Measurements from ENCODE around the gene CCDC28A. TPM values are rescaled to one million over a fixed set of nuclear protein-coding genes. Genes with fewer than 3 reads are reported as not detected.

Gene CCDC28A
- total RNA-seq, 1 experiment from 2014 or later, result 12.0 TPM

DNA sequence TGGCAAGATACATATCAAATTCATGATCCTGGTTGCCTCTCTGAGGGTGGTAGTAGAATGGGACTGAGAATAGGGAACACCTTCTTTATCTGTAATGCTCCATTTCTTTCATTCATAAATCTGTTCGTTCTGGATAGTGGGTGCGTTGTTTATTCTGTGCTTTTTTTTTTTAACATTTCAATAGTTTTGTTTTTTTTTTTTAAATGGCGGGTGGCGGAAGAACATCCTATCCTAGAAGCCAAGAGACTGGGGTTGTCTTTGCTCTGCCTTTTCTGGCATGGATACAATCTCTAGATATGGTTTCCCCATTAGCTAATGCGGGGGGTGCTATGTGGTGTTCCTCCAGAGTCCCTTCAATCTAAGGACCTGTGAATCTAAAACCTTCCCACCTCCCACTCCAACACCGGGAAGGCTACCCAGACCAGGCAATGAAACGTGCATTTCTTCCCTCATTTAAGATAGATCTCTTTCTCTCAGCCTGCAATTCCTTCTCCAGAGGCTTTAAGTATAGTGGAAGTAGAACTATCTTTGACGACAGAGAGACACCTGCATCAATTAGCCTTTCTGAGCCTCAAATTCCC is 883 bp upstream of the CCDC28A start:
- Histone ChIP-seq H3K9me2 (ENCODE audit: insufficient read depth) (no peaks in the 10 kb centered on the region), H3K36me3 (ENCODE audit: control insufficient read depth in 1 of 2, insufficient read depth in 2 of 2, low read length in 2 of 2) (no peaks in the 10 kb centered on the region), H3K79me2 (ENCODE audit: insufficient read depth, low read length) (no peaks in the 10 kb centered on the region), H3K4me3 (replicated peaks in 1 of 2; ENCODE audit: low read depth in 1 of 2, low read length in 2 of 2) (peak overlapping the region; percentile 78 to 93), H3K9ac (ENCODE audit: low read length) (peak overlapping the region; percentile 52), H3K4me1 (ENCODE audit: control insufficient read depth in 1 of 2, insufficient read depth in 2 of 2, low read length in 2 of 2) (peaks cover 2 to 14% of the 10 kb centered on the region in 2 experiments; a peak in 3 of 4 replicates), H3K27ac (ENCODE audit: low read depth, low read length) (peak overlapping the region; percentile 82; the same call in 1 of the 2 replicates), H3K4me2 (ENCODE audit: low read length) (peak overlapping the region; percentile 73), H2AFZ (ENCODE audit: low read depth, low read length, poor library complexity, severe bottlenecking) (peak overlapping the region; percentile 18), H4K20me1 (ENCODE audit: insufficient read depth) (peaks cover 2% of the 10 kb centered on the region; the same call in 1 of the 2 replicates), H3K27me3 (ENCODE audit: insufficient read depth, low read length) (no peaks in the 10 kb centered on the region), H3K9me3 (ENCODE audit: control insufficient read depth in 1 of 2, insufficient read depth in 1 of 2, low read depth in 1 of 2, low read length in 2 of 2) (no peaks in the 10 kb centered on the region)
- ATAC-seq, result peak; percentile 4
- BruUV-seq (replicated peaks), result TSS peak; percentile 82
- intact Hi-C loops (cut with micrococcal nuclease), result no loop called here
- no peak for DNase-seq (ENCODE audit: low read depth, low spot score)
- CTCF ChIA-PET, result interaction anchor here (1.0 to 1.2 kb wide), 2 partner anchors 184 to 592 kb away, joined by 3 to 5 read pairs; no protein-coding TSS in a partner anchor
- TF ChIP-seq CEBPB (IDR thresholded peaks at IDR 0.05; ENCODE audit: low read depth) (no peak), SIN3A (IDR thresholded peaks at IDR 0.05; ENCODE audit: low read depth) (0 out of 2 replicates have a peak, but pooled peaks have one; percentile 57)
- POLR2A ChIA-PET, result interaction anchor here (0.6 kb wide), 1 partner anchor 888 kb away, joined by 3 read pairs; no protein-coding TSS in a partner anchor
- RAD21 ChIA-PET (ENCODE audit: low non-redundant PET in 1 of 2, low total read pairs in 2 of 2, uncharacterized antibody in 2 of 2, unreplicated experiment in 2 of 2), result no interaction called here

- H2AFZ ChIP-seq (ENCODE audit: low read depth, low read length, poor library complexity, severe bottlenecking), result peak overlapping the region; percentile 60
Measured at GRCh38 chr6:138774370-138774769, 801 bp downstream of the CCDC28A start.

More at GRCh38 chr6:138774370-138774769, 801 bp downstream of the CCDC28A start:
- Histone ChIP-seq H3K79me2 (ENCODE audit: insufficient read depth, low read length) (no peaks in the 10 kb centered on the region), H4K20me1 (ENCODE audit: insufficient read depth) (peaks cover 3% of the 10 kb centered on the region; the same call in 1 of the 2 replicates), H3K27me3 (ENCODE audit: insufficient read depth, low read length) (no peaks in the 10 kb centered on the region), H3K4me1 (ENCODE audit: control insufficient read depth in 1 of 2, insufficient read depth in 2 of 2, low read length in 2 of 2) (peaks cover 2 to 14% of the 10 kb centered on the region in 2 experiments; a peak in 3 of 4 replicates), H3K36me3 (ENCODE audit: control insufficient read depth in 1 of 2, insufficient read depth in 2 of 2, low read length in 2 of 2) (no peaks in the 10 kb centered on the region), H3K9ac (ENCODE audit: low read length) (peak overlapping the region; percentile 52), H3K4me2 (ENCODE audit: low read length) (peak overlapping the region; percentile 73), H3K4me3 (replicated peaks in 1 of 2; ENCODE audit: low read depth in 1 of 2, low read length in 2 of 2) (peak overlapping the region; percentile 78 to 93), H3K9me3 (ENCODE audit: control insufficient read depth in 1 of 2, insufficient read depth in 1 of 2, low read depth in 1 of 2, low read length in 2 of 2) (no peaks in the 10 kb centered on the region), H3K9me2 (ENCODE audit: insufficient read depth) (no peaks in the 10 kb centered on the region), H3K27ac (ENCODE audit: low read depth, low read length) (no peak overlapping the region)
- no peak for DNase-seq (ENCODE audit: low read depth, low spot score)
- RAD21 ChIA-PET (ENCODE audit: low non-redundant PET in 1 of 2, low total read pairs in 2 of 2, uncharacterized antibody in 2 of 2, unreplicated experiment in 2 of 2), result no interaction called here
- POLR2A ChIA-PET, result no interaction called here
- ATAC-seq, result no peak
- TF ChIP-seq TCF7L2 (IDR thresholded peaks at IDR 0.05; ENCODE audit: borderline replicate concordance, extremely low read depth, insufficient read depth, insufficient read length) (no peak), EZH2 (IDR thresholded peaks at IDR 0.05) (no peak), ZBTB33 (IDR thresholded peaks at IDR 0.05; ENCODE audit: extremely low read depth, insufficient replicate concordance, low read length) (no peak), SRF (IDR thresholded peaks at IDR 0.05; ENCODE audit: low read depth) (no peak), POLR2A (IDR thresholded peaks at IDR 0.05; ENCODE audit: borderline replicate concordance, extremely low read depth, insufficient read depth, insufficient read length) (no peak), SIN3A (IDR thresholded peaks at IDR 0.05; ENCODE audit: low read depth) (no peak), FOSL1 (IDR thresholded peaks at IDR 0.05; ENCODE audit: low read depth) (no peak)
- TF ChIP-seq, protein P1, sequence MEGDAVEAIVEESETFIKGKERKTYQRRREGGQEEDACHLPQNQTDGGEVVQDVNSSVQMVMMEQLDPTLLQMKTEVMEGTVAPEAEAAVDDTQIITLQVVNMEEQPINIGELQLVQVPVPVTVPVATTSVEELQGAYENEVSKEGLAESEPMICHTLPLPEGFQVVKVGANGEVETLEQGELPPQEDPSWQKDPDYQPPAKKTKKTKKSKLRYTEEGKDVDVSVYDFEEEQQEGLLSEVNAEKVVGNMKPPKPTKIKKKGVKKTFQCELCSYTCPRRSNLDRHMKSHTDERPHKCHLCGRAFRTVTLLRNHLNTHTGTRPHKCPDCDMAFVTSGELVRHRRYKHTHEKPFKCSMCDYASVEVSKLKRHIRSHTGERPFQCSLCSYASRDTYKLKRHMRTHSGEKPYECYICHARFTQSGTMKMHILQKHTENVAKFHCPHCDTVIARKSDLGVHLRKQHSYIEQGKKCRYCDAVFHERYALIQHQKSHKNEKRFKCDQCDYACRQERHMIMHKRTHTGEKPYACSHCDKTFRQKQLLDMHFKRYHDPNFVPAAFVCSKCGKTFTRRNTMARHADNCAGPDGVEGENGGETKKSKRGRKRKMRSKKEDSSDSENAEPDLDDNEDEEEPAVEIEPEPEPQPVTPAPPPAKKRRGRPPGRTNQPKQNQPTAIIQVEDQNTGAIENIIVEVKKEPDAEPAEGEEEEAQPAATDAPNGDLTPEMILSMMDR (IDR thresholded peaks at IDR 0.05 in 2 of 3, conservative IDR thresholded peaks at IDR 0.05 in 1 of 3; ENCODE audit: borderline replicate concordance in 1 of 3, insufficient read depth in 1 of 3, low read depth in 2 of 3, low read length in 2 of 3), result no peak
- no TSS peak for BruUV-seq (replicated peaks)
- intact Hi-C loops (cut with micrococcal nuclease), result no loop called here
- CTCF ChIA-PET, result no interaction called here

All from HCT116 (cell line).